LNCaP clone FGC (cell line): ENCODE data around the gene TYR.
A peak's percentile ranks its signal among the peaks of the same experiment; 100 is the strongest.
"Not testable (repeated sequence)": the region's sequence is repeated elsewhere in the genome, so short reads cannot be mapped to it uniquely, and the experiment has no call there.

Source experiments
- DNase-seq: peaks from one replicate; pipeline ENCODE4 v3.0.0-alpha.2; 2011; ENCODE audit warnings: low read depth
- H3K4me3 ChIP-seq: 2 replicates; pipeline ENCODE4 v1.5.1; 2011; ENCODE audit warnings: mild to moderate bottlenecking, low read depth, low read length, control low read depth
- CTCF ChIP-seq: IDR thresholded peaks from 2 replicates; pipeline ENCODE4 v1.5.1; 2012; ENCODE audit warnings: mild to moderate bottlenecking; ENCODE audit not compliant: control insufficient read depth, insufficient read depth; ENCODE audit errors: extremely low read depth

TYR gene

GRCh38 chr11:89321401-89321800 lies 143.7 kb downstream of the TYR start:
- no peak for TF ChIP-seq CTCF
- DNase-seq, result no peak
- H3K4me3 ChIP-seq, result no peak overlapping the region

GRCh38 chr11:89327885-89328284 lies 150.2 kb downstream of the TYR start:
- no peak for DNase-seq
- no peak overlapping the region for H3K4me3 ChIP-seq
- no peak for TF ChIP-seq CTCF

- not testable (repeated sequence) for DNase-seq, H3K4me3 ChIP-seq
Measured at GRCh38 chr11:89331940-89332339, 154.3 kb downstream of the TYR start.

- TF ChIP-seq CTCF, result peak; percentile 53
- DNase-seq, H3K4me3 ChIP-seq: not testable (repeated sequence)
Measured at GRCh38 chr11:89333704-89334103, 156.0 kb downstream of the TYR start.

- DNase-seq, result peak; percentile 63
- H3K4me3 ChIP-seq, result not testable (repeated sequence)
Measured at GRCh38 chr11:89337100-89337650, 159.5 kb downstream of the TYR start.

- not testable (repeated sequence) for H3K4me3 ChIP-seq, DNase-seq
Measured at GRCh38 chr11:89338073-89338472, 160.4 kb downstream of the TYR start.

GRCh38 chr11:89340450-89340849 lies 162.8 kb downstream of the TYR start:
- H3K4me3 ChIP-seq, DNase-seq: not testable (repeated sequence)

- not testable (repeated sequence) for H3K4me3 ChIP-seq, DNase-seq
Measured at GRCh38 chr11:89342880-89343572, 165.4 kb downstream of the TYR start.
